Purkinje cell (primary cell): ENCODE results near the gene GRAMD2A. TPM values are rescaled to one million over a fixed set of nuclear protein-coding genes. Genes with fewer than 3 reads are reported as not detected.

Experiments
- polyA plus RNA-seq: library from polyadenylated mRNA; unstranded; fragments of >200 nt; fragmentation: Nextera tagmentation; gene quantifications from 2 replicates; pipeline ENCODE4 v1.2.1, GENCODE V29; 2014

Gene GRAMD2A
- polyA plus RNA-seq: 0.13 and 0.29 TPM in 2 replicates

GRCh38 chr15:72197460-72198355, at the start of gene GRAMD2A:
Gene GRAMD2A (minus strand): TSS chr15:72197787.

GRCh38 chr15:72231066-72231832, 33.7 kb upstream of the GRAMD2A start, which contains the start of gene PKM:
Gene PKM (minus strand): TSS chr15:72231190. CDS start chr15:72219097, 12,093 bp downstream.

GRCh38 chr15:72118017-72118978, 79.3 kb downstream of the GRAMD2A start, which contains the start of the genes MYO9A and SENP8:
Gene MYO9A (minus strand): TSS chr15:72118150. CDS start chr15:72046563, 71,587 bp downstream.
Gene SENP8 (plus strand): TSS chr15:72118403. CDS start chr15:72139624, 21,221 bp downstream.

Other genes starting within 250 kb of the GRAMD2A start
- 32.9 and 35.3 TPM in 2 replicates for gene MYO9A, start 79.6 kb downstream of the GRAMD2A start, polyA plus RNA-seq
- gene SENP8, start 79.4 kb downstream of the GRAMD2A start, polyA plus RNA-seq: 12.6 and 13.2 TPM in 2 replicates
- gene PKM, start 33.4 kb upstream of the GRAMD2A start, polyA plus RNA-seq: 307 and 371 TPM in 2 replicates
- 83.7 and 85.5 TPM in 2 replicates for gene PARP6, start 74.8 kb upstream of the GRAMD2A start, polyA plus RNA-seq
- 2.3 and 3.5 TPM in 2 replicates for gene CELF6, start 122.4 kb upstream of the GRAMD2A start, polyA plus RNA-seq
- gene HEXA, start 178.2 kb upstream of the GRAMD2A start, polyA plus RNA-seq: 58.9 and 72.4 TPM in 2 replicates
- not detected in 2 replicates for gene TMEM202, start 200.5 kb upstream of the GRAMD2A start, polyA plus RNA-seq